ENCODE results near the gene PAX5.

The PAX5 gene

GRCh38 chr9:36985769-36986467 lies 48.1 kb downstream of the PAX5 start:
- no peak for DNase-seq

DNA sequence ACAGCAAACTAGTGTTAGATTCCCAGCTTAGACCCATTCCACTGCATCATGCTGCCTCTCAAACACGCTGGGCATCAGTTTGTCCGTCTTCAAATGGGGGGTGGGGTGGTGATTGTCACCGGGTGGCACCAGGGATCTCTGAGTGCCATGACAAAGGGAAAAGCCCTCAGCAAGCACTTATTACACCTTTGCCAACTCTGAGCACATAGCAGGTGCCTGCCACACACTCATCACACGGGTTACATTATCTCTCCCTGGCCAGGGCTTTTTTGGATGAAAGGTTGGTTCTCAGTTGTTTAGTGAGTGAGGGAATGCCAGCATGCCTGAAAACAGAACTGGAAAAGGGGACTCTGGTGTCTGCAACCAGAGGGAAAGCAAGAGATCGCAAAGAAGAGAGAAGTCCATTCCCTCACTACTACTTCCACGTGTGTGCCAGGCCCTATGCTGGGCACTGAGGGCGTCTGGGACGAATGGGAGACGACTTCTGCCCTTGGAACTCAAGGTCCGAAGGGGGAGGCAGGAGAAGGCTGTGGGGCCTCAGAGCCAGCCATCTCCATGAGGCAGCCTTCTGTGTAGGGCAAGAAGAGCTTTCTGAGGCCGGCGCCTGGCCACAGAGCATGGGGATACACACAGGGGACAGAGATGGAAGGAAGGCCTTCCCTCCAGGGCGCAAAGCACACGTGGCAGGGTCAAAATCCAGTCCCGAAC lies 48.9 kb downstream of the PAX5 start:
- no peak for DNase-seq

DNA sequence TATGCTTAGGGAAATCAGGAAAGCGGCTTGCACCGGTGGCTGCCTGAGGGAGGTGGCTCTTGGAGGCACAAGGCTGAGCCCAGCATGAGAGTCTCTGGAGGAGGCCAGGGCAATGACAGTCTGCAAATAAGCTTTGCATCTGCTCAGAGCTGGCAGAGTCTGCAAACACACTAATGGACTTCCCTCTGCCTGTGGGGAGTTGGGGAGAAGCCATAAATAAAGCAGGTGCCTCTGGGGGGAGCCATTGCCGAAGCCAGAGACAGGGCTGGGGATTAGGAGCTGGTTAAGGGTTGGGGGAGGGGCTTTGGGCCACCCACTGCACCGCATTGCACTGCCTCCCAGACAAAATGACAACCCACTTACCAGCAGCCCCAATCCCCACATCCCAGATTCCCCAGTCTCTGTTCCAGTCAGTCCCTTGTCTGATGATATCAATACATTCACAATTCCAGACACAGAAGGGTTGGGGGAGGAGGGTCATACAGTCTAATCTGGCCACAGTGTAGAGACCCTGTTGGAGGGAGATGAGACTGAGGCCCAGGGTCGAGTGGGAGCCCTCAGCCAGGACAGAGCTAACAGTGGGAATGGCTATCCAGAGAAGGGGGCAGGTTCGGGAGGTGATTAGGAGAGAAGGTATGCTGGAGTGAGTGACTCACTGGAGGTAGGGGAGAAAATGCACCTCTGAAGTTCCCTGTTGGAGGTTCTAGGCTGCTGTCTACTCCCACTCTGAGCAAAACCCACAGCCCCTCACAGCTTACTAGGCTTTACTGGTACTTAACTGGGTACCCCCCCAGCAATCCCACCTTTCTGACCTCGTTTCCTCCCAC lies 53.7 kb downstream of the PAX5 start:
- DNase-seq: no peak

DNA sequence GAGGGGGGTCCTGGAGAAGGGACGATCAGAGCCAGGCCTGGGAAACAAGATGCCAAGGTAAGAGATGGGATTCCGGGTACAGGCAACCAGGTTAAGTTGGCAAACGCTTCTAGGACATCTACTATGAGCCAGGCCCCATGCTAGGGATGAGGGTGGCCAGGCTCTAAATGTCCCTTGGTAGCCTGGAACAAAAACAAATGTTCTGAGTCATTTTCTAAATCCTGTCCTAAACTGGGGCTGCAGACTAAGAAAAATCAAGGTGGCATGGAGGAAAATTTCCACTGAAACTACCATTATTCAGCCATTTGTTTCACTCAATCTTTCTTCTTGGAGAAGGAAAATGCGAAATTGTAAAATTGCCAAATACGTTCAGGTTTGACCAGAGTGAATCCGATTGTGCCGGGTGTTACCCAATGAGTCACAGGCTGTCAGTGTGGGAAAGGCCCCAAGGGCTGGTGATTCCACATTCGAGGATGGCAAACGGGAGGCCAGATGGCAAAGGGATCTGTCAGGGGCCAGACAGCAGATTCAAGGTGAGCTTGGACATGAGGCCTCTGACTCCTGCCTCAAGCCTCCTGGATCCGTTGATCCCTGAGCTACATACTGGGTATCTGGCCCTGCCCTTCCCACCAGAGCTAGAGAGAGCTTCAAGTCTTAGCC lies 57.6 kb downstream of the PAX5 start:
- DNase-seq: no peak

- no peak for DNase-seq
Measured at GRCh38 chr9:36974731-36975130, 59.3 kb downstream of the PAX5 start.

DNA sequence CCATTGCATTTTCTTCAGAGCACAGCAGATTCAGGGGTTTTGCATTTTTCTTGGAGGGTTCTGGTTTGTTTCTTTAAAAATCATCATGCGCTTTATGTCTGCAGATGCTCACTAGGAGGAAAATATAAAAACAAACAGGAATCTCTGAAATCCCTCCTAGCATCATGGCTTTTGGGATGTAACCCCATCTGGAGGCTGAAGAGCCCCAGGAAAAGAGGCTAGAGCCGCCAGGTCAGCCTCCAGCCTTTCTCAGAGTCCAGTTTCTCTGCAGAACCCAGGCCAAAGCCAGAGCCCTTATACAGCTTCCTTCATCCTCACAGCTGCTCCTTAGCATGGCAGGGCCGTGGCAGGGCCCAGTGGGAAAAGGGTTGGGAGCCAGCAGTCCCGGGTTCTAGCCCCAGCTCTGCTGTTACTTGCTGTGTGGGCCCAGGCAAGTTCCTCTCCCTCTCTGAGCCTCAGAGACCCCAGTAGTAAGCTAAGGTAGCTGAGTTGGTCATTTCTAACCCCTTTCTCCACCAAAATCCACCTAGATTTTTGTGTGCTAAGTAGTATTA lies 62.1 kb downstream of the PAX5 start:
- no peak for DNase-seq

GRCh38 chr9:36970007-36970888 lies 63.8 kb downstream of the PAX5 start:
- no peak for DNase-seq

DNA sequence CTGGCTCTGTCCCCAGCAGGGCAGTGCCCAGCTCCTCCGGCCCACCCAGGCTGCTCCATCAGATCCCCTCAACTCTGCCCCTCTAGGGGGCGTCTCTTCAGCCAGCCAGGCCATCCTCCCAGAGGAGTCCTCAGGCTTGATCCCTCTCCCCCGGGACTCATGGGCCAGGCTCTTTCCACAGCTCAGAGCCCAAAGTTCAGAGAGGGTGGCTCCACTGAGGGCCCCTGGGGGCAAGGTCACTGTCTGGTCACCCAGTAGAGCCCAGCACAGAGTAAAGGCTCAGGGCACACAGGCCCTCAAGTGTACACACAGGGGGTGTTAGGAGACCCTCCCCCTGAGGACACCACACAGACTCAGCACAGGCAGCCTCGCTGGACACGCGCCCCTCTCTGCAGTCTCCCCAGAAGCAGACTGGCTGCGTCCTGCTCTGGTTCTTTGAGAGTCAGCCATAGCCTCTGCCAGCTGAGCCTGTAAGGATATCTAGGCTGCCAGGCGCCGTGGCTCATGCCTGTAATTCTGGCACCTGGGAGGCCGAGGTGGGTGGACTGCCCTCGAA lies 64.8 kb downstream of the PAX5 start:
- no peak for DNase-seq

DNA sequence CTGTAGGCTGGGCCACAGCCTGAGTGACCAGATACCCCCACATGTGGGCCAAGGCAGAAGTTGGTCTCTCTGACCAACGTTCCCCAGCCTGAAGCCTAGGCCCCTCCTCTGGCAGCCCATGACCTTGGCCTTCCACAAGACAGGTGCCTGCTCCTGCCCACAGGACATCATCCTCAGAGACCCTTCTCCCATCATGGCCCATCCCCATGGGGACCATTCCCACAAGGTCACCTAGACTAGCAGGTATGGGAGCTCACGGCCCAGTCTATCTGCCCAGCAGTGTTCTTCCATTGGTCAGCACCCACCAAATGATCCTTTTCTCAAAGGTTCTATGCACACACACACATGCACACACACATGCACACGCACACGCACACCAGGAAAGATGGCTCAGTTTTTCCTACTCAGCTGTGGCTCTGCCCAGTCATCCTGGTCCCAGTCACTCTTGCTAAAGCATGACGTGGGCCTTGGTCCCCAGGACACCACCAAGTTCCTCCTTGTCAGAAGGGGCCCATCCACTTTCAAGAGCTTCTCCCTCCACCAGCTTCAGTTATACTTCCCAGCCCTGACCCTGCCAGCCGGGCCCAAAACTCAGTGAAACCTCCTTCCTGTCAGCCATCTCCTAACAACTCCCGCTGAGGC lies 65.4 kb downstream of the PAX5 start:
- no peak for DNase-seq

GRCh38 chr9:36967997-36968396 lies 66.1 kb downstream of the PAX5 start:
- no peak for DNase-seq

- no peak for DNase-seq
Measured at GRCh38 chr9:36966371-36967097, 67.5 kb downstream of the PAX5 start.

DNA sequence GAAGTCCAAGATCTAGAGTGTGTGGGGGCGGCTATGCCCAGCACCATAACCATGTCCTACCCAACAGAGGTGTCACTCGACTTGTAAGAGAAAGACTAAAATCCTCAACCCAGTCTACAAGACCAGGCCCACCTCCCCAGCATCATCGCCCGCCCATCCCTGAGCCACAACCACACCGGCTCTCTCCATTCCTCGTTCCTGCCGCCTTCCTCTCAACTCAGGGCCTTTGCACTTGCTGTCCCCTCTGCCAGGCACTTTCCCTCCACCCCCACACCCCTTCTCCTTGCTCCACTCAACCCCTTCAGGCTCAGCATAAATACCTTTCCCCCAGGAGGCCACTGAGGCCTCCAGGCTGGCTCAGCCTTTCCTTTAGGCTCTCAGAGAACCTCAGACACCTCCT lies 69.3 kb downstream of the PAX5 start:
- no peak for DNase-seq

DNA sequence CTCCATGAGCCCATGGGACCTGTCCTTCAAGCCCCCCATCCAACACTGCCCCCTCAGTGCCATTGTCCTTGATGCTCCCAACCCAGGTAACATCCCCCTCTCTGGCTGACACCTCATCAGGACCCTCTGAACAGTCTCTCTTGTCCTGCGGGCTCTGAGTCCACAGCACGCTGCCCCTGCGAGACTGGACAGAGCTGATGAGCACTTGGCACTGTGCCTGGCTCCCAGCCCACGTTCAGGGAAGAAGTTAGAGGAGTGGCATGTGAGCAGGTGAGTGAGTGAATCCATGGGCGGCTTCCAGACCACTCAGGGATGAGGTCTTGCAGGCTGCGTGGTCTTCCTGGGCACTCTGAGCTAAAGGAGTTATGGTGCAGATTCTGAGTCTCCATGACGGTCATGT lies 70.7 kb downstream of the PAX5 start:
- DNase-seq: no peak

GRCh38 chr9:36962691-36963090 lies 71.4 kb downstream of the PAX5 start:
- no peak for DNase-seq

DNA sequence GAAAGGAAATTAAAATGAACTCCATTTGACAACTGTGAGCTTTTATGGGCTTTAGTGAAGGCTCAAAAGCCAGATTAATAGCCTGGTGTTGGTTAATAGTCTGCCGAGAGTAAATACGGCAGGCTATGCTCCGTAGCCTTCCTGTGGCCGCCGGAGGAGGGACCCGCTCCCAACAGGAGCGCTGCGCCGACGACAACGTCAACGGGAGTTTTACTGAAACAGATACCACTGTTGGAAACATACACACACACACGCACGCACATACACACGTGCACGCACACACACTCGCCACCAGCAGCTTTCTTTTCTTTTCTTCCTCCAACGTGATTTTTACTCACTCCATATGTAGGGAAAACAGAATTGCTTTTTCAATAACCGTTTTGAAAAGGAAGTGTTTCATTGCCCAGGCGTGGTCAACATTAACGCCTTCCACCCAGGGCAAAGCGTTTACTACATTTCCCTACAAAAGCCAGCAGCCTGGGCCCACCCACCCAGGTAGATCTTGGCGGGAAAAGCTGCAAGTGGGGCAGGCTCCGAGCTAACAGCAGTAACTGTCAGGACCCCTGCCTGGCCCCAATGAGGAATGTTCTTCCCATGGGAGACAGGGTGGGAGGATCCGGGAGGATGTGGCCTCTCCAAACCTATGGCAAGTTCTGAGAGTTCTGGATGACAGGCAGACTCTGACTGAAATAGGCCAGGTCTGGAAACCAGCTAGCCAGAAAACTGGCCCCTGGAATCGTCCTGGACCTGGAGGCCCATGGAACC lies 72.3 kb downstream of the PAX5 start:
- no peak for DNase-seq

DNA sequence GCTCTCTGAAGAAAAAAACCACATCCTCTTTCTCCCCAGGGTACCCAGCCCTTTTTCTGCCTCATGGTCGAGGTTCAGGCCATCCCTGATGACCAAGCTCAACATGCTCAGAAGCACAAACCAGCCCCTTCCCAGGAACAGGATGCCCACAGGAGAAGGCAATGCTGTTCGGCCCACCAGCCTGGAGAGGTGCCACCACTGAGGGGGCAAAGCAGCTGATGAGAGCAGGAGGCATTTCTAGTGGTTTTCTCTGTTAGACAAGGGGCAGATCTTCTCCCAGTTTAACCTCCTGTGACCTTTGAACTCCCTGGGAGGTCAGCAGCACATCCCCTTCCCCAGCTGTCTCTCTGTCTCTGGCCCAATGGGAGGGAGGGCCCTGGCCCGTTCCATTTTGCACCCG lies 73.0 kb downstream of the PAX5 start:
- no peak for DNase-seq

DNA sequence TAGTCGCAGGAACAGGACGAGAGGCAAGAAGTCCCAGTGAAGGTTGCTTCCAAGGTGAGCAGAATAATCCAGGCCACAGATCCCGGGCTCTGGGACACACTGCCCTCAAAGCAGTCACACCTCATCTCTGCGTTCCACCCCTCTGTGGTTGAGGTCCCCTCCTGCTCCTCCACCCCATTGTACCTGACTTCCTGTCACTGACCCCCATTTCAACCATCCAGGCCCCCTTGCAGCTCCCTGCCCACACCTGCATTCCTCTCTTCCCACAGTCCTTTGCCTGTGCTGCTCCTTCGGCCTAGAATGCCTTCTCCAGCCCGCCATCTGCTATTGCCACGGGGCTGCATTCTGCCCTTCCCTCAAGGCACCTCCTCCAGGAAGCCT lies 73.5 kb downstream of the PAX5 start:
- DNase-seq: no peak

DNA sequence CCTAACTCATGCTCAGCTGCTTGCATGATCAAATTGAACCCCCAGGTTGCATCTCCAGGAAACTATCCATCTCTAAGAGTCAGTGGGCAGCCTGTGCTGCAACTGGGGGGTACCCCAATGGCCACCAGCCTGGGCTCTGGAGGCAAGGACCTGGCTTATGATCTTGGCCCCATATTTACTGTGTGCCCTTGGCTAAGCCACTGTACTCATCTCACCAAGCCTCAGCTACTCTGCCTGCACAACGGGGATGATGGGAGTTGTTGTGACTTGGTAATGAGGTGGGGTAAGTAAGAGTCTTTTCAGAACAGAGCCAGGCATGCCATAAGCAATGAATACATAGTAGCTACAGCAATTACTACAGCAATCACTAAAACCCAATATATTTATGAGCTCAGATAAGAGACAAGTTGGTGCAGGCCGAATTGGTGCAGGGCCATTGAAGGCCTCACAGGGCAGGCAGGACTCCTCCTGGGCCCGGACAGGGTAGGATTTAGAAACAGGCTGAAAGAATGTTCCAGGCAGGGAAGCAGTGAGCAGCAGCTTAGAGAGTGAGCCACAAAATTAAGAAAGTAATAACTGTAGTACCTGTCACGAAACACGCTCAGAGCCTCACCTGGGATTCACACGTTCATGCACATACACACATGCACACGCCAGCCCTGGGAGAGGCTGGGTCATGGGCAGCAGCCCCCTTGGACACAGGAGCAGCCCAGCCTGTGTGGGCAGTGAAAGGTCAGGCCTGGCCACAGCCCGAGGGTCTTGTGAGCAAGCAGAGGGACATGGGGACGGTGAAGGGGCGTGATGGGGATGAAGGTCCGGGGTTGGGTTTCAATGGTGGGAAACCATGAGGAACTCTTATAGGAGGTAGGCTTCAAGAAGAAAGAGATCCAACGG lies 74.1 kb downstream of the PAX5 start:
- DNase-seq: no peak

GRCh38 chr9:36956908-36957307 lies 77.2 kb downstream of the PAX5 start:
- DNase-seq: no peak
